Neural cell (in vitro differentiated cells): Measurements from ENCODE around the gene DCTD. TPM values are rescaled to one million over a fixed set of nuclear protein-coding genes. Genes with fewer than 3 reads are reported as not detected.

ENCODE experiments used
- H2AFZ ChIP-seq: fragments of 200-600, 300-800 bp; sonication (generic), shearing (Covaris generic); 2 replicates; pipeline ENCODE4 v1.6.0; 2014; ENCODE audit warnings: low read depth, mild to moderate bottlenecking, antibody characterized with exemption, low read length, moderate library complexity
- H3F3A ChIP-seq: fragments of 200-600 bp; shearing (Covaris generic); 2 replicates; pipeline ENCODE4 v1.6.1; 2016; ENCODE audit warnings: mild to moderate bottlenecking, moderate library complexity, mixed read lengths, antibody characterized with exemption, low read length; ENCODE audit not compliant: insufficient read depth, poor library complexity, severe bottlenecking
- H3K27ac ChIP-seq: fragments of 200-600, 300-800 bp; sonication (generic), shearing (Covaris generic); 2 replicates; pipeline ENCODE4 v1.5.1; 2014; ENCODE audit warnings: mild to moderate bottlenecking, low read length, moderate library complexity
- H3K27me3 ChIP-seq: fragments of 300-800, 200-600 bp; sonication (generic), shearing (Covaris generic); 2 replicates; pipeline ENCODE4 v1.6.0; 2014; ENCODE audit warnings: mild to moderate bottlenecking, low read depth, low read length, moderate library complexity; ENCODE audit not compliant: insufficient read depth
- H3K36me3 ChIP-seq: fragments of 300-800, 200-600 bp; sonication (generic), shearing (Covaris generic); 2 replicates; pipeline ENCODE4 v1.5.1; 2014; ENCODE audit warnings: mild to moderate bottlenecking, antibody characterized with exemption, low read length, moderate library complexity; ENCODE audit not compliant: insufficient read depth
- H3K4me2 ChIP-seq: fragments of 300-800, 200-600 bp; sonication (generic), shearing (Covaris generic); 2 replicates; pipeline ENCODE4 v1.6.0; 2014; ENCODE audit warnings: mild to moderate bottlenecking, low read length
- H3K4me3 ChIP-seq: fragments of 300-800, 200-600 bp; sonication (generic), shearing (Covaris generic); 2 replicates; pipeline ENCODE4 v1.5.1; 2014; ENCODE audit warnings: mild to moderate bottlenecking, low read length, moderate library complexity
- H3K79me2 ChIP-seq: fragments of 200-600 bp; shearing (Covaris generic); replicated peaks from 2 replicates; pipeline ENCODE4 v1.6.0; 2014; ENCODE audit warnings: mild to moderate bottlenecking, low read length, moderate library complexity; ENCODE audit not compliant: insufficient read depth
- H3K9ac ChIP-seq: fragments of 300-800, 200-600 bp; sonication (generic), shearing (Covaris generic); 2 replicates; pipeline ENCODE4 v1.6.1; 2016; ENCODE audit warnings: mild to moderate bottlenecking, low read length, mixed read lengths
- H3K9me2 ChIP-seq: fragments of 200-600 bp; shearing (Covaris generic); 2 replicates; pipeline ENCODE4 v1.6.1; 2016; ENCODE audit warnings: mild to moderate bottlenecking, low read length, mixed read lengths; ENCODE audit not compliant: insufficient read depth
- H3K9me3 ChIP-seq: fragments of 200-600, 300-800 bp; sonication (generic), shearing (Covaris generic); 2 replicates; pipeline ENCODE4 v1.6.1; 2016; ENCODE audit warnings: mild to moderate bottlenecking, mixed run types, low read length, moderate library complexity, mixed read lengths
- H4K20me1 ChIP-seq: fragments of 200-600 bp; shearing (Covaris generic); 2 replicates; pipeline ENCODE4 v1.6.1; 2016; ENCODE audit warnings: mild to moderate bottlenecking, mixed run types; ENCODE audit not compliant: insufficient read depth
- EP300 ChIP-seq: fragments of 450-650 bp; conservative IDR thresholded peaks from 2 replicates; pipeline ENCODE4 v1.6.1; 2014; ENCODE audit warnings: antibody characterized with exemption, mild to moderate bottlenecking, moderate library complexity; ENCODE audit not compliant: poor library complexity, severe bottlenecking
- EZH2 ChIP-seq: fragments of 200-600, 300-800 bp; shearing (Covaris generic), sonication (generic); IDR thresholded peaks from 2 replicates; pipeline ENCODE4 v1.6.1; 2014; ENCODE audit warnings: antibody characterized with exemption, low read length, borderline replicate concordance, mild to moderate bottlenecking; ENCODE audit not compliant: insufficient read depth, poor library complexity, severe bottlenecking
- MXI1 ChIP-seq: fragments of 450-650 bp; conservative IDR thresholded peaks from 2 replicates; pipeline ENCODE4 v1.6.1; 2014; ENCODE audit warnings: antibody characterized with exemption, mild to moderate bottlenecking; ENCODE audit not compliant: poor library complexity, severe bottlenecking
- POLR2AphosphoS5 ChIP-seq: IDR thresholded peaks from 2 replicates; pipeline ENCODE4 v1.6.1; 2012
- RAD21 ChIP-seq: fragments of 450-650 bp; conservative IDR thresholded peaks from 2 replicates; pipeline ENCODE4 v1.6.1; 2014; ENCODE audit warnings: antibody characterized with exemption, mild to moderate bottlenecking, moderate library complexity
- SMC3 ChIP-seq: fragments of 450-650 bp; conservative IDR thresholded peaks from 2 replicates; pipeline ENCODE4 v1.6.1; 2014; ENCODE audit warnings: antibody characterized with exemption, mild to moderate bottlenecking, moderate library complexity; ENCODE audit not compliant: poor library complexity
- TAF1 ChIP-seq: IDR thresholded peaks from 2 replicates; pipeline ENCODE4 v1.6.1; 2012; ENCODE audit warnings: low read depth
- polyA plus RNA-seq: library from polyadenylated mRNA; depleted of rRNA; stranded (reverse); fragments of >200 nt; gene quantifications from 2 replicates; pipeline ENCODE4 v1.2.3, GENCODE V29; 2014
- TF ChIP-seq, protein P1 (sequence below): fragments of 450-650 bp; IDR thresholded peaks from 2 replicates; pipeline ENCODE4 v1.5.1; 2014; ENCODE audit warnings: antibody characterized with exemption, mild to moderate bottlenecking, moderate library complexity; ENCODE audit not compliant: poor library complexity, severe bottlenecking
- TF ChIP-seq, protein P2 (sequence below): IDR thresholded peaks from 2 replicates; pipeline ENCODE4 v1.6.1; 2012; ENCODE audit warnings: borderline replicate concordance

Gene DCTD
- polyA plus RNA-seq, 1 donor from 2014 or later = 26.4 TPM

DNA sequence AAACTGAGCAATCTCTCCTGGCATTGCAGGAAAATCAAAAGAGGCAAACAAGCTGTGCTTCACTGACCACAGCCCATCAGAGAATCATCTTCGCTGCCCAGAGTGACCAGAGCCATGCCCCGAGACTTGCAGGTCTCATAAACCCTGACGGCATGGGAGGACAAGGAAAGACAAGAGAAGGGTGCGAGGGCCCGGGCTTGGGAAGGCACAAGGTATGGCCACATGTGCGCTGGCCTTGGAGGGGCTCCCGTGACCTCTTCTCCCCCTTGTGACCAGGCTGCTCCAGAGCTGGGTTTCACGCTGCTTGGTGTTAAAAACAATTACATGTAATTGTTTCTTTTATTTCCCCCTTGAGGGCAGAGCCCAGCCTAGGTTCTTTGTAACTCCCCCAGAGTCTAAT lies 20.8 kb downstream of the DCTD start:
- Histone ChIP-seq H3K4me2 (no peak overlapping the region), H3K36me3 (no peaks in the 10 kb centered on the region), H4K20me1 (no peaks in the 10 kb centered on the region), H3K9me3 (no peaks in the 10 kb centered on the region), H3K27me3 (no peaks in the 10 kb centered on the region), H2AFZ (no peak overlapping the region), H3K27ac (no peak overlapping the region), H3F3A (no peaks in the 10 kb centered on the region), H3K79me2 (no peaks in the 10 kb centered on the region), H3K9ac (no peak overlapping the region), H3K4me3 (no peak overlapping the region), H3K9me2 (no peaks in the 10 kb centered on the region)
- TF ChIP-seq, protein P1, sequence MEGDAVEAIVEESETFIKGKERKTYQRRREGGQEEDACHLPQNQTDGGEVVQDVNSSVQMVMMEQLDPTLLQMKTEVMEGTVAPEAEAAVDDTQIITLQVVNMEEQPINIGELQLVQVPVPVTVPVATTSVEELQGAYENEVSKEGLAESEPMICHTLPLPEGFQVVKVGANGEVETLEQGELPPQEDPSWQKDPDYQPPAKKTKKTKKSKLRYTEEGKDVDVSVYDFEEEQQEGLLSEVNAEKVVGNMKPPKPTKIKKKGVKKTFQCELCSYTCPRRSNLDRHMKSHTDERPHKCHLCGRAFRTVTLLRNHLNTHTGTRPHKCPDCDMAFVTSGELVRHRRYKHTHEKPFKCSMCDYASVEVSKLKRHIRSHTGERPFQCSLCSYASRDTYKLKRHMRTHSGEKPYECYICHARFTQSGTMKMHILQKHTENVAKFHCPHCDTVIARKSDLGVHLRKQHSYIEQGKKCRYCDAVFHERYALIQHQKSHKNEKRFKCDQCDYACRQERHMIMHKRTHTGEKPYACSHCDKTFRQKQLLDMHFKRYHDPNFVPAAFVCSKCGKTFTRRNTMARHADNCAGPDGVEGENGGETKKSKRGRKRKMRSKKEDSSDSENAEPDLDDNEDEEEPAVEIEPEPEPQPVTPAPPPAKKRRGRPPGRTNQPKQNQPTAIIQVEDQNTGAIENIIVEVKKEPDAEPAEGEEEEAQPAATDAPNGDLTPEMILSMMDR = no peak
- TF ChIP-seq SMC3 = no peak
- TF ChIP-seq, protein P2, sequence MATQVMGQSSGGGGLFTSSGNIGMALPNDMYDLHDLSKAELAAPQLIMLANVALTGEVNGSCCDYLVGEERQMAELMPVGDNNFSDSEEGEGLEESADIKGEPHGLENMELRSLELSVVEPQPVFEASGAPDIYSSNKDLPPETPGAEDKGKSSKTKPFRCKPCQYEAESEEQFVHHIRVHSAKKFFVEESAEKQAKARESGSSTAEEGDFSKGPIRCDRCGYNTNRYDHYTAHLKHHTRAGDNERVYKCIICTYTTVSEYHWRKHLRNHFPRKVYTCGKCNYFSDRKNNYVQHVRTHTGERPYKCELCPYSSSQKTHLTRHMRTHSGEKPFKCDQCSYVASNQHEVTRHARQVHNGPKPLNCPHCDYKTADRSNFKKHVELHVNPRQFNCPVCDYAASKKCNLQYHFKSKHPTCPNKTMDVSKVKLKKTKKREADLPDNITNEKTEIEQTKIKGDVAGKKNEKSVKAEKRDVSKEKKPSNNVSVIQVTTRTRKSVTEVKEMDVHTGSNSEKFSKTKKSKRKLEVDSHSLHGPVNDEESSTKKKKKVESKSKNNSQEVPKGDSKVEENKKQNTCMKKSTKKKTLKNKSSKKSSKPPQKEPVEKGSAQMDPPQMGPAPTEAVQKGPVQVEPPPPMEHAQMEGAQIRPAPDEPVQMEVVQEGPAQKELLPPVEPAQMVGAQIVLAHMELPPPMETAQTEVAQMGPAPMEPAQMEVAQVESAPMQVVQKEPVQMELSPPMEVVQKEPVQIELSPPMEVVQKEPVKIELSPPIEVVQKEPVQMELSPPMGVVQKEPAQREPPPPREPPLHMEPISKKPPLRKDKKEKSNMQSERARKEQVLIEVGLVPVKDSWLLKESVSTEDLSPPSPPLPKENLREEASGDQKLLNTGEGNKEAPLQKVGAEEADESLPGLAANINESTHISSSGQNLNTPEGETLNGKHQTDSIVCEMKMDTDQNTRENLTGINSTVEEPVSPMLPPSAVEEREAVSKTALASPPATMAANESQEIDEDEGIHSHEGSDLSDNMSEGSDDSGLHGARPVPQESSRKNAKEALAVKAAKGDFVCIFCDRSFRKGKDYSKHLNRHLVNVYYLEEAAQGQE = no peak

DNA sequence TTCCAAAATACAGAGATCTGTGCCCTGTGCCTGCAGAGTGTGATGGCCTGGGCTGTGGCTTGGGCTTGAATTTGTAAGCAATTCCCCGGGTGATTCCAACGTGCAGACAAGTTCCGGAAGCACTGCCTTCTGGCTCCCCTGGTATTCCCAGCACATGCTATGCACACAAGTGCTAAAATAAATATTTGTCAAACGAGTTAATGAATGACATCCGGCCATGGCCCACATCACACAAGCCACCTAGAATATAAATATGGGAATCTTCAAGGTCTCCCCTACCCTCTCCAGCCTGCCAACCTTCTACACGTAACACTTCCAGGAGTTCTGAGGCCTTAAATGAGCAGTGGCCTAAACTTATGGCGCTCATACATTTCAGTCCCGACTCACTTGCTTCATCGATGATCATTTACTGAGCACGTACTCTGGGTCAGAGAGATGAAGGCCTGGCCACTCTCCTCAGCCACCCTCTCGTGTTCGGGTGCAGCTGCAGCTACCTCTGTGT lies 21.3 kb downstream of the DCTD start:
- Histone ChIP-seq H3K27me3 (no peaks in the 10 kb centered on the region), H4K20me1 (no peaks in the 10 kb centered on the region), H3K27ac (no peak overlapping the region), H3F3A (no peaks in the 10 kb centered on the region), H3K9me2 (no peaks in the 10 kb centered on the region), H2AFZ (no peak overlapping the region), H3K79me2 (no peaks in the 10 kb centered on the region), H3K9me3 (no peaks in the 10 kb centered on the region), H3K4me2 (no peak overlapping the region), H3K4me3 (no peak overlapping the region), H3K36me3 (no peaks in the 10 kb centered on the region), H3K9ac (no peak overlapping the region)
- TF ChIP-seq, protein P1 = no peak
- TF ChIP-seq RAD21 (no peak), EP300 (no peak), EZH2 (no peak), TAF1 (no peak), SMC3 (no peak), MXI1 (no peak), POLR2AphosphoS5 (no peak)
- TF ChIP-seq, protein P2 = no peak
